Stimulated activated CD4-positive, alpha-beta T cell treated with anti-CD3 and anti-CD28 coated beads, Interleukin-4, amount 100 ng/mL, for 4 hours (primary cell): ENCODE measurements around the gene PAQR5.
"Not testable (repeated sequence)": the region's sequence is repeated elsewhere in the genome, so short reads cannot be mapped to it uniquely, and the experiment has no call there.

Experiments
- DNase-seq, 2 experiments: peaks; one replicate each; pipeline ENCODE4 v3.0.0-alpha.2; 2020

The PAQR5 gene

GRCh38 chr15:69317392-69317841, 18.7 kb downstream of the PAQR5 start:
- no peak for DNase-seq

- DNase-seq = no peak
Measured at GRCh38 chr15:69318033-69318432, 19.3 kb downstream of the PAQR5 start.

- no peak for DNase-seq
Measured at GRCh38 chr15:69319384-69320375, 21.0 kb downstream of the PAQR5 start.

GRCh38 chr15:69320977-69321554, 22.4 kb downstream of the PAQR5 start:
- DNase-seq = no peak

- DNase-seq = no peak
Measured at GRCh38 chr15:69323893-69324430, 25.2 kb downstream of the PAQR5 start.

GRCh38 chr15:69324565-69324964, 25.9 kb downstream of the PAQR5 start:
- DNase-seq = no peak

GRCh38 chr15:69325456-69325971, 26.8 kb downstream of the PAQR5 start:
- DNase-seq = no peak

GRCh38 chr15:69328080-69328479, 29.4 kb downstream of the PAQR5 start:
- no peak for DNase-seq

GRCh38 chr15:69328739-69329138, 30.0 kb downstream of the PAQR5 start:
- no peak for DNase-seq

- DNase-seq = no peak
Measured at GRCh38 chr15:69337138-69337537, 38.4 kb downstream of the PAQR5 start.

GRCh38 chr15:69338535-69339213, 40.0 kb downstream of the PAQR5 start:
- no peak for DNase-seq

GRCh38 chr15:69339214-69339543, 40.5 kb downstream of the PAQR5 start:
- not testable (repeated sequence) for DNase-seq

GRCh38 chr15:69340243-69340900, 41.7 kb downstream of the PAQR5 start:
- DNase-seq = no peak

- no peak for DNase-seq
Measured at GRCh38 chr15:69341356-69341755, 42.6 kb downstream of the PAQR5 start.

GRCh38 chr15:69342460-69343076, 43.9 kb downstream of the PAQR5 start:
- no peak for DNase-seq

- no peak for DNase-seq
Measured at GRCh38 chr15:69343133-69343532, 44.4 kb downstream of the PAQR5 start.

GRCh38 chr15:69344238-69344637, 45.5 kb downstream of the PAQR5 start:
- no peak for DNase-seq

- no peak for DNase-seq
Measured at GRCh38 chr15:69346112-69346511, 47.4 kb downstream of the PAQR5 start.

- DNase-seq = no peak
Measured at GRCh38 chr15:69351333-69351732, 52.6 kb downstream of the PAQR5 start.

GRCh38 chr15:69351884-69352283, 53.2 kb downstream of the PAQR5 start:
- DNase-seq = no peak

- no peak for DNase-seq
Measured at GRCh38 chr15:69357773-69358771, 59.4 kb downstream of the PAQR5 start.
